ENCODE results near the gene SDC1. TPM values are rescaled to one million over a fixed set of nuclear protein-coding genes. Genes with fewer than 3 reads are reported as not detected.

Gene SDC1
- total RNA-seq, 1 experiment from 2014 or later = 22.3 TPM

GRCh38 chr2:20231159-20231558 is 6.2 kb upstream of the SDC1 start:
- H3K4ac ChIP-seq (ENCODE audit: low read depth, low read length) = no peak overlapping the region
- no peaks in the 10 kb centered on the region for H4K20me1 ChIP-seq (ENCODE audit: control insufficient read depth, insufficient read depth, insufficient read length)
- no peak overlapping the region; the same call in 1 of the 2 replicates for H3K14ac ChIP-seq (ENCODE audit: insufficient read depth, low read length)
- H3K4me2 ChIP-seq (ENCODE audit: insufficient read depth, insufficient read length, low read length) = no peak overlapping the region
- H3K23me2 ChIP-seq (ENCODE audit: insufficient read length, low read depth, low read length, poor library complexity, severe bottlenecking) = no peaks in the 10 kb centered on the region
- H4K91ac ChIP-seq (ENCODE audit: insufficient read length, low read depth, low read length) = no peak overlapping the region
- H2BK15ac ChIP-seq (ENCODE audit: low read depth, low read length) = no peak overlapping the region
- Mint-ChIP-seq H3K27ac (peak overlapping the region in 2 of 3 experiments; percentile 23 to 40; a peak in 3 of 7 replicates), H3K4me1 (peaks cover 18 to 26% of the 10 kb centered on the region in 2 experiments), H3K9me3 (peaks cover 0 to 4% of the 10 kb centered on the region in 2 experiments; a peak in 2 of 5 replicates), H3K27me3 (ENCODE audit: low read depth) (peaks cover 17% of the 10 kb centered on the region), H3K4me3 (no peak overlapping the region), H3K36me3 (ENCODE audit: insufficient read depth in 1 of 3, low read depth in 3 of 3) (no peaks in the 10 kb centered on the region)
- no peak overlapping the region for H3K56ac ChIP-seq (ENCODE audit: insufficient read length, low read depth, low read length)
- H3K79me2 ChIP-seq (ENCODE audit: insufficient read depth, low read length) = no peaks in the 10 kb centered on the region
- no peaks in the 10 kb centered on the region for H3K9me3 ChIP-seq (ENCODE audit: control insufficient read depth, low read depth, low read length)
- H3K23ac ChIP-seq (ENCODE audit: insufficient read length, low read depth, low read length) = no peak overlapping the region
- no peak overlapping the region for H2BK120ac ChIP-seq (ENCODE audit: low read depth, low read length, poor library complexity, severe bottlenecking)
- H2BK20ac ChIP-seq (ENCODE audit: low read depth, low read length, poor library complexity, severe bottlenecking) = no peak overlapping the region
- TF ChIP-seq CTCF (conservative IDR thresholded peaks at IDR 0.05) = no peak
- no peak overlapping the region for H2AFZ ChIP-seq (ENCODE audit: low read length)
- H2BK5ac ChIP-seq (ENCODE audit: insufficient read length, low read length) = no peak overlapping the region
- no peak overlapping the region for H3K9ac ChIP-seq (ENCODE audit: extremely low read depth, insufficient read length, low read length)
- WGBS (ENCODE audit: extremely low coverage, insufficient read length, low lambda C conversion rate) = no CpG with 5 or more reads among the region's 6 CpGs
- no peak overlapping the region for H3K27ac ChIP-seq (ENCODE audit: insufficient read length, low read depth, low read length)
- no peak overlapping the region for H3T11ph ChIP-seq (ENCODE audit: low read length)
- H3K27me3 ChIP-seq (ENCODE audit: insufficient read depth, low read length) = no peaks in the 10 kb centered on the region
- H3K79me1 ChIP-seq (ENCODE audit: insufficient read depth, low read depth, low read length, poor library complexity, severe bottlenecking) = no peaks in the 10 kb centered on the region
- H4K5ac ChIP-seq (ENCODE audit: insufficient read length, low read depth, low read length) = no peak overlapping the region
- H4K8ac ChIP-seq (replicated peaks; ENCODE audit: insufficient read length, low read depth, low read length) = no peak overlapping the region
- no peak overlapping the region for H2AK5ac ChIP-seq (ENCODE audit: insufficient read length, low read length)
- no peak for DNase-seq
- H3K18ac ChIP-seq (ENCODE audit: insufficient read length, low read depth, low read length) = no peak overlapping the region
- H3K4me1 ChIP-seq (ENCODE audit: insufficient read depth, low read length) = peaks cover 2% of the 10 kb centered on the region; the same call in 1 of the 2 replicates
- H2BK12ac ChIP-seq (ENCODE audit: insufficient read length, low read depth, low read length) = no peak overlapping the region
